Neutrophil (primary cell): ENCODE measurements around the gene SSNA1.

Experiments
- H3K27ac ChIP-seq: fragments of 200-600 bp; sonication (generic); 2 replicates; pipeline ENCODE4 v1.5.1; 2016; ENCODE audit warnings: mild to moderate bottlenecking, moderate library complexity
- H3K27me3 ChIP-seq: fragments of 200-600 bp; sonication (generic); 2 replicates; pipeline ENCODE4 v1.6.0; 2016; ENCODE audit warnings: mild to moderate bottlenecking
- H3K36me3 ChIP-seq: fragments of 200-600 bp; sonication (generic); 2 replicates; pipeline ENCODE4 v1.5.1; 2017
- H3K4me1 ChIP-seq, 2 experiments: fragments of 200-600 bp in 1 of 2; sonication (generic) in 1 of 2; 1 replicate in 1 of 2; 2 replicates in 1 of 2; pipeline versions ENCODE4 v1.5.1 to v1.6.1; 2013 to 2016; ENCODE audit warnings: low read depth in 1 of 2, low read length in 1 of 2, mild to moderate bottlenecking in 1 of 2, moderate library complexity in 1 of 2; ENCODE audit not compliant: control insufficient read depth in 1 of 2, insufficient read depth in 1 of 2
- H3K4me3 ChIP-seq, 2 experiments: fragments of 200-600 bp in 1 of 2; sonication (generic) in 1 of 2; 1 replicate in 1 of 2; 2 replicates in 1 of 2; pipeline ENCODE4 v1.5.1; 2013 to 2016; ENCODE audit warnings: low read depth in 1 of 2, low read length in 1 of 2, mild to moderate bottlenecking in 1 of 2, moderate library complexity in 1 of 2
- H3K9me3 ChIP-seq: fragments of 200-600 bp; sonication (generic); 2 replicates; pipeline ENCODE4 v1.5.1; 2016
- TF ChIP-seq, protein P1 (sequence below): fragments of 200-600 bp; sonication (generic); IDR thresholded peaks from 2 replicates; pipeline ENCODE4 v1.5.1; 2016; ENCODE audit warnings: antibody characterized with exemption

Gene SSNA1

DNA sequence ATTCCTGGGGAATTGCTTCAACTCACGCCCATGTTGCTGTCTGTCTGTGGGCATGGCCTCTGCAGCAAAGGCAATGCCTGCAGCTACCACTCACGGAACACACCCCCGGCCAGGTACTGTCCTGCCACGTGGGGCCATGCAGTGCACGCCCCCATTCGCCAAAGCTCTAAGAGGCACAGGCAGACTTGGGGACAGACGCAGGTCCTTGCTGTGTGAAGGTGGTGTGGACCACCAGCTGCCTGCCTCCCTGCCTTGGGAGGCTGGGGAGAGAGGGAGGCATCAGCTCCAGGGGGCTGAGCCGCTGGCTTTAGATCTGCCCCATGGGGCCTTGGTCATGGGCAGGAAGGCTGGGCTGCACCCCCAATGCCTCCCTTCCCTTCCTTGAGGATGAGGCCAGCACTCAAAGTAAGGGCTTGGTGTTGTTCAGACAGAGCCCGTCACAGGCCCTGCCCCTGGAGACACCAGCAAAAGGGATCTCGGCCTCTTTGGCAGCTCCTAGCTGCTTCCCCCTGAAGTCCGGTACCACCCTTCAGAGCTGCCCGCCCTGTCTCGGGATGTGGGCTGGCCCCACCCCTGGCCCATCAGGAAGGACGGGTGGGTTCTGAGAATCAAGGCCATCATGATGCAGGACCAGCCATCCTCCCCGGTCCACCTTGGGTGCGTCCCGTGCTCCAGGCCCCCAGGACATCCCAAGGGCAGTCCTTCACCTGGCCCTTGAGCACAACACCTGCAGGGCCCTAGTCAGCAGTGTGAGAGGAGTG lies 47.2 kb upstream of the SSNA1 start:
- Histone ChIP-seq H3K36me3 (no peaks in the 10 kb centered on the region), H3K27me3 (peaks cover 89% of the 10 kb centered on the region), H3K4me1 (no peaks in the 10 kb centered on the region), H3K27ac (no peak overlapping the region), H3K9me3 (no peaks in the 10 kb centered on the region), H3K4me3 (no peak overlapping the region)
- TF ChIP-seq, protein P1, sequence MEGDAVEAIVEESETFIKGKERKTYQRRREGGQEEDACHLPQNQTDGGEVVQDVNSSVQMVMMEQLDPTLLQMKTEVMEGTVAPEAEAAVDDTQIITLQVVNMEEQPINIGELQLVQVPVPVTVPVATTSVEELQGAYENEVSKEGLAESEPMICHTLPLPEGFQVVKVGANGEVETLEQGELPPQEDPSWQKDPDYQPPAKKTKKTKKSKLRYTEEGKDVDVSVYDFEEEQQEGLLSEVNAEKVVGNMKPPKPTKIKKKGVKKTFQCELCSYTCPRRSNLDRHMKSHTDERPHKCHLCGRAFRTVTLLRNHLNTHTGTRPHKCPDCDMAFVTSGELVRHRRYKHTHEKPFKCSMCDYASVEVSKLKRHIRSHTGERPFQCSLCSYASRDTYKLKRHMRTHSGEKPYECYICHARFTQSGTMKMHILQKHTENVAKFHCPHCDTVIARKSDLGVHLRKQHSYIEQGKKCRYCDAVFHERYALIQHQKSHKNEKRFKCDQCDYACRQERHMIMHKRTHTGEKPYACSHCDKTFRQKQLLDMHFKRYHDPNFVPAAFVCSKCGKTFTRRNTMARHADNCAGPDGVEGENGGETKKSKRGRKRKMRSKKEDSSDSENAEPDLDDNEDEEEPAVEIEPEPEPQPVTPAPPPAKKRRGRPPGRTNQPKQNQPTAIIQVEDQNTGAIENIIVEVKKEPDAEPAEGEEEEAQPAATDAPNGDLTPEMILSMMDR: no peak

DNA sequence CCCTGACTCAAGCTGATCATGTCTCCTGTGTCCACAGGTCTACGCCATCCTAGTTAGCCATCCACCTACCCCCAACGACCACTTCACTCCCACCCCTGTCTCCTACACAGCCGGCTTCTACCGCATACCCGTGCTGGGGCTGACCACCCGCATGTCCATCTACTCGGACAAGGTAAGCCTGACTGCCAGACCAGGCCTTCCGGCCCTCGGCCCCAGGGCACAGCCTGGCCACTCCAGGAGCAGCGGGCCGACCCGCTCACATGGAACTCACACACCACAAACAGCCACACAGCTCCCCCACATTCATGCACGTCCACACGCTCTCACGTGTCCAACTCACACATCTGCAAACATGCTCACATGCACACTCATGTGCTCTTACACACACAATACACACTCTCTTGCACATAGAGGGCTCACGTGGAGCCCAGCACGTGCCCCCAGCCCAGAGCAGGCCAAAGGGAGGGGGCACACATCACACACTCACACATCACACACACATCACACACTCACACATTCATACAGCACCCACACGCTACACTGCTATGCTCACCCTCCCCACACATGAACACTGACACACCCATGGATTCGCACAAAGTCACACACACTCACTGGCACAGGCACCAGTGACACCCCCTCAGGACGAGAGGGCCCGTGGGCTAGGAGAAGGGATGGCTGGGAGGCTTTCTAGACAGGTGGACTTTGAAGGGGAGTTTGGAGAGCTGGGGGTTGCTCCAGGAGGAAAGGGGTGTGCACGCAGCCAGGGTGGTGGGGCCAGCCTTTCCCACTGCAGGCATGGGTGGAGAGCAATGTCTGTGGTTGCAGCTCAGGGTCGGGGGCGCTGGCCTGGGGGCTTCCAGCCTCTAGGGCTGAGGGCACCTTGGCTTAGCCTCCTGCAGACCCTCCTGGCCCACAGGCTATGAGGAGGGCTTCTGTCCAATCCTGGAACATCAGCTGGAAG lies 46.2 kb upstream of the SSNA1 start:
- Histone ChIP-seq H3K4me3 (no peak overlapping the region), H3K27me3 (peaks cover 89% of the 10 kb centered on the region), H3K9me3 (no peaks in the 10 kb centered on the region), H3K27ac (no peak overlapping the region), H3K36me3 (no peaks in the 10 kb centered on the region), H3K4me1 (no peaks in the 10 kb centered on the region)
- TF ChIP-seq, protein P1: no peak

DNA sequence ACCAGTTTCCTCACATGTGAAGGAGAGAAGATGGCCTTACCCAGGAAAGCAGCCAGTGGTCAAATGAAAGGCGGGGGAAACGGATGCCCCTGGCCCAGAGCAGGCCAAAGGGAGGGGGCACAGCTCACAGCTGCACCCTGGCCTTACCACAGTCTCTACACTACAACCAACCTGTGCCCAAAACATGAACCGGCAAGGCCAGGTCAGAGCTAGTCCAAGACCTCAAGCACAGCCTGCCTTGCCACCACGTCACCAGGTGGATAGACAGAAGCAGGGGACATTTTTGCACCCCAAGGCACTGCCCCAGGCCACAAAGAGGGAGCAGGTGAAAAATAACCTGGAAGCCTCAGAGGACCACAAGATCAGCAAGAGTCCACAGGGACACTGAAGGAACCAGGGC lies 45.0 kb upstream of the SSNA1 start:
- Histone ChIP-seq H3K27me3 (peaks cover 89% of the 10 kb centered on the region), H3K4me1 (no peaks in the 10 kb centered on the region), H3K9me3 (no peaks in the 10 kb centered on the region), H3K27ac (no peak overlapping the region), H3K4me3 (no peak overlapping the region), H3K36me3 (no peaks in the 10 kb centered on the region)
- TF ChIP-seq, protein P1: no peak

DNA sequence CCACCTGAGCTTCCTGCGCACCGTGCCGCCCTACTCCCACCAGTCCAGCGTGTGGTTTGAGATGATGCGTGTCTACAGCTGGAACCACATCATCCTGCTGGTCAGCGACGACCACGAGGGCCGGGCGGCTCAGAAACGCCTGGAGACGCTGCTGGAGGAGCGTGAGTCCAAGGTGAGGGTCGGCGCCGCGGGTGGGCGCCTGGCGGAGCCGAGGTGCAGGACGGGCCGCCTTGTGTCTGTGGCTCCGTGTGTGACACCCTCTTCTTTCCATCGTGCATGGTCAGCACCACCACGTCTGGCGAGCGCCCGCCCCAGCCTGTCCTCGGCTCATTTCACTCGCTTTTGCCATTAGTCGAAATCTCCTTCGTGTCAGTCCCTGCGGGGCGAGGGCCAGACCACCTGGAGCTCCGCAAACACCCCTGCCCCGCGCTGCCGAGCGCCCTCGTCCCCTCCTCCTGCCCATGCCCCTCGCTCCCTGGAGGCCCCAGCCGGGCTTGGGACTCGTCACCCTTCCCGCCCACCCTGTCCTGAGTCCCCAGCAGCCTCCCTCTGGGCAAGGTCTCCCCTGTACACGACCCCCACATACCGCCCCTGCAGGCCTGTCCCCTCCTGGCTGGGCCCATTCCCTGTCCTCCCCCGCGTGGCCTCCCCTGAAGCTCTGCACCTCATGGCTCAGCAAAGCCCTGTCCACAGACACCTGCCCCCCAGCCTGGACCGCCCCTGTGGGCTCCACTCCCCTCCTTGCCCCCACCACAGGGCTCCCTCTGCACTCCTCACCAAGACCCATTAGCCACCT lies 42.5 kb upstream of the SSNA1 start:
- H3K4me1 ChIP-seq: peaks cover 0 to 4% of the 10 kb centered on the region in 2 experiments
- no peak overlapping the region for H3K4me3 ChIP-seq
- H3K9me3 ChIP-seq: no peaks in the 10 kb centered on the region
- peaks cover 83% of the 10 kb centered on the region for H3K27me3 ChIP-seq
- no peak overlapping the region for H3K27ac ChIP-seq
- no peaks in the 10 kb centered on the region for H3K36me3 ChIP-seq
- TF ChIP-seq, protein P1: no peak

DNA sequence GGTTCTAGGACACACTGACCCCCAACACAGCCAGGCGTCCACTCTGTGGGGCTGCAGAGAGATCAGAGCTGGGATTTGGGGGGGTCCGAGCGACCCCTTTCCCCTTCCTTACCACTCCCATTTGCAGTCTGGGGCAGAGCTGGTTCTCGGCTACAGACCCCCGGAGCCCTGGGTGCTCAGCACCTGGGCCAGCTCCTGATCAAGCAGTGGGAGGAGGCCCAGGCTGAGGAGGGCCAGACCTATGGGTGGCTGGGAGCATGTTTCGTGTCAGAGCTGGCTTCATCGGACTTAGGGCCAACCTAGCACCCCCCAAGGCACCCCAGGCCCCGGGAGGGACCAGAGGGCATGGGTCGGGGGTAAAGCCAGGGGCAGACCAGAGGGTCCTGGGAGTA lies 42.0 kb upstream of the SSNA1 start:
- Histone ChIP-seq H3K4me1 (peaks cover 0 to 4% of the 10 kb centered on the region in 2 experiments), H3K4me3 (no peak overlapping the region), H3K36me3 (no peaks in the 10 kb centered on the region), H3K9me3 (no peaks in the 10 kb centered on the region), H3K27ac (no peak overlapping the region), H3K27me3 (peaks cover 79% of the 10 kb centered on the region)
- TF ChIP-seq, protein P1: no peak
